H9 (cell line): Measurements from ENCODE around the gene UBL5. TPM values are rescaled to one million over a fixed set of nuclear protein-coding genes. Genes with fewer than 3 reads are reported as not detected.
A peak's percentile ranks its signal among the peaks of the same experiment; 100 is the strongest.
"Not testable (repeated sequence)": the region's sequence is repeated elsewhere in the genome, so short reads cannot be mapped to it uniquely, and the experiment has no call there.

Experiments
- DNase-seq: peaks from one replicate; pipeline ENCODE4 v3.0.0-alpha.2; 2017
- H2AFZ ChIP-seq: one replicate; pipeline ENCODE4 v1.6.1; 2013; ENCODE audit warnings: mild to moderate bottlenecking, low read length, control low read depth, moderate library complexity
- H2AK5ac ChIP-seq: 2 replicates; pipeline ENCODE4 v1.6.1; 2013; ENCODE audit warnings: low read length, control low read depth, mixed read lengths; ENCODE audit not compliant: insufficient read length
- H2BK120ac ChIP-seq: one replicate; pipeline ENCODE4 v1.6.1; 2013; ENCODE audit warnings: low read depth, mild to moderate bottlenecking, low read length, control low read depth, inconsistent platforms; ENCODE audit not compliant: poor library complexity, severe bottlenecking
- H2BK12ac ChIP-seq: 2 replicates; pipeline ENCODE4 v1.6.1; 2013; ENCODE audit warnings: low read length, control low read depth, mixed read lengths, low read depth; ENCODE audit not compliant: insufficient read length
- H2BK15ac ChIP-seq: 2 replicates; pipeline ENCODE4 v1.6.1; 2013; ENCODE audit warnings: low read depth, low read length, control low read depth
- H2BK20ac ChIP-seq: one replicate; pipeline ENCODE4 v1.6.1; 2013; ENCODE audit warnings: low read depth, mild to moderate bottlenecking, low read length, control low read depth, inconsistent platforms; ENCODE audit not compliant: poor library complexity, severe bottlenecking
- H2BK5ac ChIP-seq: 2 replicates; pipeline ENCODE4 v1.6.1; 2013; ENCODE audit warnings: low read length, control low read depth, mixed read lengths; ENCODE audit not compliant: insufficient read length
- H3K14ac ChIP-seq: 2 replicates; pipeline ENCODE4 v1.6.1; 2013; ENCODE audit warnings: low read length, control low read depth; ENCODE audit not compliant: insufficient read depth
- H3K18ac ChIP-seq: 2 replicates; pipeline ENCODE4 v1.6.1; 2013; ENCODE audit warnings: low read depth, mild to moderate bottlenecking, mixed read lengths, low read length, control low read depth; ENCODE audit not compliant: insufficient read length
- H3K23ac ChIP-seq: 2 replicates; pipeline ENCODE4 v1.6.1; 2013; ENCODE audit warnings: low read length, control low read depth, mixed read lengths, low read depth; ENCODE audit not compliant: insufficient read length
- H3K23me2 ChIP-seq: 2 replicates; pipeline ENCODE4 v1.6.1; 2013; ENCODE audit warnings: low read depth, mild to moderate bottlenecking, mixed read lengths, low read length, control low read depth; ENCODE audit not compliant: insufficient read length, poor library complexity, severe bottlenecking
- H3K27ac ChIP-seq: 2 replicates; pipeline ENCODE4 v1.5.1; 2013; ENCODE audit warnings: low read length, control low read depth, mixed read lengths, low read depth; ENCODE audit not compliant: insufficient read length
- H3K27me3 ChIP-seq: 2 replicates; pipeline ENCODE4 v1.6.1; 2013; ENCODE audit warnings: low read length, control low read depth, inconsistent platforms; ENCODE audit not compliant: insufficient read depth
- H3K4ac ChIP-seq: 2 replicates; pipeline ENCODE4 v1.6.1; 2013; ENCODE audit warnings: low read depth, mild to moderate bottlenecking, control low read depth, inconsistent platforms, low read length, moderate library complexity
- H3K4me1 ChIP-seq: 2 replicates; pipeline ENCODE4 v1.6.1; 2013; ENCODE audit warnings: low read length, control low read depth, inconsistent platforms; ENCODE audit not compliant: insufficient read depth
- H3K4me2 ChIP-seq: 2 replicates; pipeline ENCODE4 v1.6.1; 2013; ENCODE audit warnings: low read length, control low read depth, mixed read lengths; ENCODE audit not compliant: insufficient read length, insufficient read depth
- H3K56ac ChIP-seq: 2 replicates; pipeline ENCODE4 v1.6.1; 2013; ENCODE audit warnings: low read depth, mild to moderate bottlenecking, mixed read lengths, low read length, control low read depth; ENCODE audit not compliant: insufficient read length
- H3K79me1 ChIP-seq: 2 replicates; pipeline ENCODE4 v1.6.1; 2013; ENCODE audit warnings: low read depth, mild to moderate bottlenecking, moderate library complexity, low read length, control low read depth, inconsistent platforms; ENCODE audit not compliant: insufficient read depth, poor library complexity, severe bottlenecking
- H3K79me2 ChIP-seq: 2 replicates; pipeline ENCODE4 v1.6.1; 2013; ENCODE audit warnings: low read length, control low read depth, inconsistent platforms; ENCODE audit not compliant: insufficient read depth
- H3K9ac ChIP-seq: 2 replicates; pipeline ENCODE4 v1.6.1; 2013; ENCODE audit warnings: low read length, control low read depth, mixed read lengths; ENCODE audit not compliant: insufficient read length; ENCODE audit errors: extremely low read depth
- H3K9me3 ChIP-seq: one replicate; pipeline ENCODE4 v1.6.1; 2013; ENCODE audit warnings: low read depth, low read length, inconsistent platforms; ENCODE audit not compliant: control insufficient read depth
- H3T11ph ChIP-seq: one replicate; pipeline ENCODE4 v1.6.1; 2013; ENCODE audit warnings: mild to moderate bottlenecking, low read length, control low read depth, inconsistent platforms
- H4K20me1 ChIP-seq: one replicate; pipeline ENCODE4 v1.6.1; 2013; ENCODE audit not compliant: control insufficient read depth, insufficient read length, insufficient read depth
- H4K5ac ChIP-seq: 2 replicates; pipeline ENCODE4 v1.6.1; 2013; ENCODE audit warnings: low read depth, mild to moderate bottlenecking, mixed read lengths, low read length, control low read depth; ENCODE audit not compliant: insufficient read length
- H4K8ac ChIP-seq: replicated peaks from 2 replicates; pipeline ENCODE4 v1.6.1; 2013; ENCODE audit warnings: low read length, control low read depth, mixed read lengths, low read depth; ENCODE audit not compliant: insufficient read length
- H4K91ac ChIP-seq: 2 replicates; pipeline ENCODE4 v1.6.1; 2013; ENCODE audit warnings: low read depth, mild to moderate bottlenecking, moderate library complexity, mixed read lengths, low read length, control low read depth; ENCODE audit not compliant: insufficient read length
- H3K27ac Mint-ChIP-seq, 3 experiments: 2 replicates in 2 of 3; 3 replicates in 1 of 3; pipeline ENCODE4 v1.8.0; 2020 to 2021; ENCODE audit warnings: mixed read lengths in 3 of 3, mild to moderate bottlenecking in 1 of 3, moderate library complexity in 1 of 3
- H3K27me3 Mint-ChIP-seq: 2 replicates; pipeline ENCODE4 v1.8.0; 2021; ENCODE audit warnings: low read depth, mild to moderate bottlenecking, moderate library complexity, mixed read lengths
- H3K36me3 Mint-ChIP-seq, 3 experiments: 2 replicates in 2 of 3; 3 replicates in 1 of 3; pipeline ENCODE4 v1.8.0; 2020 to 2021; ENCODE audit warnings: low read depth in 3 of 3, mixed read lengths in 3 of 3; ENCODE audit not compliant: insufficient read depth in 1 of 3
- H3K4me1 Mint-ChIP-seq, 2 experiments: 2 replicates each; pipeline ENCODE4 v1.8.0; 2020; ENCODE audit warnings: mixed read lengths in 2 of 2
- H3K4me3 Mint-ChIP-seq, 2 experiments: 2 replicates in 1 of 2; 3 replicates in 1 of 2; pipeline ENCODE4 v1.8.0; 2020 to 2021; ENCODE audit warnings: mild to moderate bottlenecking in 2 of 2, mixed read lengths in 2 of 2, moderate library complexity in 1 of 2
- H3K9me3 Mint-ChIP-seq, 2 experiments: 2 replicates in 1 of 2; 3 replicates in 1 of 2; pipeline ENCODE4 v1.8.0; 2020; ENCODE audit warnings: mild to moderate bottlenecking in 2 of 2, mixed read lengths in 2 of 2, moderate library complexity in 1 of 2
- WGBS: extraction: QIAGEN DNeasy Blood & Tissue Kit; methylation state at CpG from one replicate; pipeline ENCODE4 v1.1.7; 2013; ENCODE audit warnings: missing lambda C conversion rate, low lambda C conversion rate, mixed read lengths; ENCODE audit not compliant: insufficient read length; ENCODE audit errors: extremely low coverage; 5-methylcytosine and 5-hydroxymethylcytosine counted together
- total RNA-seq: library from RNA; stranded (reverse); gene quantifications from 2 replicates; pipeline ENCODE4 v1.2.1, GENCODE V29; 2021
- TF ChIP-seq, protein P1 (sequence below): fragments of 200-600 bp; sonication (generic); conservative IDR thresholded peaks from 3 replicates; pipeline ENCODE4 v1.8.0; 2021; ENCODE audit warnings: antibody characterized with exemption, mild to moderate bottlenecking

UBL5 gene
- total RNA-seq, 1 experiment from 2014 or later, result 393 TPM

DNA sequence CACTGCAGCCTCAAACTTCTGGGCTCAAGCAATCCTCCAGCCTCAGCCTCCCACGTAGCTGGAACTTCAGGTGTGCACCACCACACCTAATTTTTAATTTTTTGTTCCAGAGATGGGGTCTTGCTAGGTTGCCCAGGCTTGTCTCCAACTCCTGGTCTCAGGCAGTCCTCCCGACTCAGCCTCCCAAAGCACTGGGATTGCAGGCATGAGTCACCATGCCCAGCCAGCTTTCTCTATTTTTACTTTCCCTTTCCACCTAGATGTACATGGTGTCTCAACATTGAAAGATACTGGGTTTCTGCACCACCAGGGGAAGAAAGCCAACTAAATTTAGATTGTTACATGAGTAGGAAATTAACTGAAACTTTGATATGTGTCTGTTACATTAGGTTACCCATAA is 45.4 kb upstream of the UBL5 start:
- Histone ChIP-seq H3K14ac (no peak overlapping the region), H3T11ph (no peak overlapping the region), H3K23ac (no peak overlapping the region), H2AFZ (no peak overlapping the region), H3K79me1 (no peaks in the 10 kb centered on the region), H3K79me2 (no peaks in the 10 kb centered on the region), H2BK120ac (no peak overlapping the region), H2BK5ac (no peak overlapping the region), H4K5ac (no peak overlapping the region), H4K20me1 (no peaks in the 10 kb centered on the region), H2BK12ac (no peak overlapping the region), H3K4me1 (no peaks in the 10 kb centered on the region), H3K9ac (no peak overlapping the region), H3K27ac (no peak overlapping the region), H3K56ac (no peak overlapping the region), H4K8ac (no peak overlapping the region), H3K23me2 (no peaks in the 10 kb centered on the region), H3K4ac (no peak overlapping the region), H4K91ac (no peak overlapping the region), H2BK15ac (no peak overlapping the region), H3K18ac (no peak overlapping the region), H3K27me3 (no peaks in the 10 kb centered on the region), H2BK20ac (no peak overlapping the region), H2AK5ac (no peak overlapping the region), H3K4me2 (no peak overlapping the region), H3K9me3 (no peaks in the 10 kb centered on the region)
- no peak overlapping the region for H3K4me3 Mint-ChIP-seq
- no CpG with 5 or more reads among the region's 2 CpGs for WGBS
- no peak overlapping the region for H3K27ac Mint-ChIP-seq
- H3K9me3 Mint-ChIP-seq, result no peaks in the 10 kb centered on the region; a peak in 1 of 5 replicates
- DNase-seq, result no peak
- H3K27me3 Mint-ChIP-seq, result no peaks in the 10 kb centered on the region
- TF ChIP-seq, protein P1, sequence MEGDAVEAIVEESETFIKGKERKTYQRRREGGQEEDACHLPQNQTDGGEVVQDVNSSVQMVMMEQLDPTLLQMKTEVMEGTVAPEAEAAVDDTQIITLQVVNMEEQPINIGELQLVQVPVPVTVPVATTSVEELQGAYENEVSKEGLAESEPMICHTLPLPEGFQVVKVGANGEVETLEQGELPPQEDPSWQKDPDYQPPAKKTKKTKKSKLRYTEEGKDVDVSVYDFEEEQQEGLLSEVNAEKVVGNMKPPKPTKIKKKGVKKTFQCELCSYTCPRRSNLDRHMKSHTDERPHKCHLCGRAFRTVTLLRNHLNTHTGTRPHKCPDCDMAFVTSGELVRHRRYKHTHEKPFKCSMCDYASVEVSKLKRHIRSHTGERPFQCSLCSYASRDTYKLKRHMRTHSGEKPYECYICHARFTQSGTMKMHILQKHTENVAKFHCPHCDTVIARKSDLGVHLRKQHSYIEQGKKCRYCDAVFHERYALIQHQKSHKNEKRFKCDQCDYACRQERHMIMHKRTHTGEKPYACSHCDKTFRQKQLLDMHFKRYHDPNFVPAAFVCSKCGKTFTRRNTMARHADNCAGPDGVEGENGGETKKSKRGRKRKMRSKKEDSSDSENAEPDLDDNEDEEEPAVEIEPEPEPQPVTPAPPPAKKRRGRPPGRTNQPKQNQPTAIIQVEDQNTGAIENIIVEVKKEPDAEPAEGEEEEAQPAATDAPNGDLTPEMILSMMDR, result no peak
- peaks cover 17 to 22% of the 10 kb centered on the region in 2 experiments for H3K4me1 Mint-ChIP-seq
- peaks cover 0 to under 1% (median 0%) of the 10 kb centered on the region in 3 experiments; a peak in 2 of 7 replicates for H3K36me3 Mint-ChIP-seq

DNA sequence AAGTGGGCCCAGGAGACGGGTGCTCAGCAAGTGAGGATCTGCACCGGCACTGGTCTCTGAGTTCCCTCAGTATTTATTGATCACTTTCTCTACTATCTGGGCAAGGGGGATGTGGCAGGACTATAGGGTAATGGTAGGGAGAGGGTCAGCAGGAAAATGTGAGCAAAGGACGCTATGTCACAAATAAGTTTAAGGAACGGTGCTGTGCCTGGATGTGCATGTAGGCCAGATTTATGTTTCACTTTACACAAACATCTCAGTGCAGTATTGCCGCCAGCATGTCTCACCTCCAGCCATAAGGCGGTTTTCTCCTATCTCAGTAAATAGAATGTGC is 43.6 kb upstream of the UBL5 start:
- not testable (repeated sequence) for H3K27me3 Mint-ChIP-seq, H3T11ph ChIP-seq

More for the DNA sequence above, 43.6 kb upstream of the UBL5 start:
- H3K4me1 Mint-ChIP-seq, result peaks cover 20 to 27% of the 10 kb centered on the region in 2 experiments
- H3K4me1 ChIP-seq, H3K4ac ChIP-seq, H2BK12ac ChIP-seq, H2BK20ac ChIP-seq, H3K18ac ChIP-seq, H4K5ac ChIP-seq, H2BK15ac ChIP-seq, H3K36me3 Mint-ChIP-seq, H3K79me2 ChIP-seq, H3K27me3 ChIP-seq, H2AK5ac ChIP-seq, H3K23me2 ChIP-seq, H2AFZ ChIP-seq, H4K8ac ChIP-seq, H3K56ac ChIP-seq, H2BK120ac ChIP-seq, H4K20me1 ChIP-seq, H3K9ac ChIP-seq, H3K23ac ChIP-seq, H2BK5ac ChIP-seq, H4K91ac ChIP-seq, DNase-seq, H3K9me3 ChIP-seq, H3K9me3 Mint-ChIP-seq, H3K79me1 ChIP-seq, H3K14ac ChIP-seq, H3K27ac ChIP-seq: not testable (repeated sequence)
- H3K27ac Mint-ChIP-seq, result peak overlapping the region; percentile 26 to 97 (median 95); a peak in 6 of 7 replicates
- H3K4me3 Mint-ChIP-seq, result peak overlapping the region; percentile 87 to 89; a peak in 4 of 5 replicates
- no CpG with 5 or more reads among the region's 6 CpGs for WGBS
- H3K4me2 ChIP-seq, result peak overlapping the region; percentile 78
